HepG2 (cell line): ENCODE measurements around the gene CMTM8. TPM values are rescaled to one million over a fixed set of nuclear protein-coding genes. Genes with fewer than 3 reads are reported as not detected.
A peak's percentile ranks its signal among the peaks of the same experiment; 100 is the strongest.

Experiments
- ARNT ChIP-seq: fragments of 450-650 bp; IDR thresholded peaks from 2 replicates; pipeline ENCODE4 v1.6.1; 2017
- CEBPG ChIP-seq: IDR thresholded peaks from 2 replicates; pipeline ENCODE4 v1.6.1; 2016
- FLYWCH1 ChIP-seq: sonication (generic); formaldehyde crosslinking; IDR thresholded peaks from 2 replicates; pipeline ENCODE4 v1.8.1; 2023; ENCODE audit warnings: mild to moderate bottlenecking, missing genetic modification reagents
- FOSL2 ChIP-seq: sonication (generic); formaldehyde crosslinking; IDR thresholded peaks from 2 replicates; pipeline ENCODE4 v1.4.0; 2020; ENCODE audit warnings: missing genetic modification reagents
- FOXO1 ChIP-seq: sonication (generic); formaldehyde crosslinking; IDR thresholded peaks from 2 replicates; pipeline ENCODE4 v1.4.0; 2020; ENCODE audit warnings: missing genetic modification reagents
- IRX3 ChIP-seq: sonication (generic); formaldehyde crosslinking; IDR thresholded peaks from 2 replicates; pipeline ENCODE4 v1.8.1; 2023; ENCODE audit warnings: mild to moderate bottlenecking, low read depth, missing genetic modification reagents, borderline replicate concordance
- KDM6A ChIP-seq: IDR thresholded peaks from 2 replicates; pipeline ENCODE4 v1.6.1; 2016; ENCODE audit warnings: low read depth
- MED8 ChIP-seq: sonication (generic); formaldehyde crosslinking; IDR thresholded peaks from 2 replicates; pipeline ENCODE4 v1.8.1; 2023; ENCODE audit warnings: mild to moderate bottlenecking, missing genetic modification reagents; ENCODE audit not compliant: insufficient replicate concordance
- NFRKB ChIP-seq: fragments of 450-650 bp; IDR thresholded peaks from 2 replicates; pipeline ENCODE4 v1.6.1; 2017
- PHF21A ChIP-seq: sonication (generic); formaldehyde crosslinking; IDR thresholded peaks from 2 replicates; pipeline ENCODE4 v1.5.0; 2020; ENCODE audit warnings: mild to moderate bottlenecking, missing genetic modification reagents
- THYN1 ChIP-seq: sonication (generic); formaldehyde crosslinking; IDR thresholded peaks from 2 replicates; pipeline ENCODE4 v1.8.1; 2023; ENCODE audit warnings: low read depth, mild to moderate bottlenecking, moderate library complexity, missing genetic modification reagents, borderline replicate concordance
- ZNF24 ChIP-seq: fragments of 450-650 bp; IDR thresholded peaks from 2 replicates; pipeline ENCODE4 v1.6.1; 2017; ENCODE audit warnings: antibody characterized with exemption, mild to moderate bottlenecking
- ZNF34 ChIP-seq: sonication (generic); formaldehyde crosslinking; IDR thresholded peaks from 2 replicates; pipeline ENCODE4 v1.4.0; 2020; ENCODE audit warnings: mild to moderate bottlenecking, missing genetic modification reagents, borderline replicate concordance
- ZNF484 ChIP-seq: sonication (generic); formaldehyde crosslinking; IDR thresholded peaks from 2 replicates; pipeline ENCODE4 v1.5.1; 2020; ENCODE audit warnings: mild to moderate bottlenecking, low read depth, missing genetic modification reagents, borderline replicate concordance
- ZSCAN25 ChIP-seq: sonication (generic); formaldehyde crosslinking; IDR thresholded peaks from 2 replicates; pipeline ENCODE4 v1.8.0; 2022; ENCODE audit warnings: mild to moderate bottlenecking, missing genetic modification reagents
- polyA plus RNA-seq, 8 experiments: library from polyadenylated mRNA; depleted of rRNA in 3 of 8; stranded (reverse) in 7 of 8; unstranded in 1 of 8; fragments of >200 nt; fragmentation: Illumina TruSeq in 4 of 8; extraction: Trizol in 4 of 8; gene quantifications; 2 replicates each; pipeline versions ENCODE4 v1.2.1 to v1.2.3, GENCODE V29; 2011 to 2016; ENCODE audit warnings: low read depth in 4 of 8, missing spikeins in 1 of 8, mixed read lengths in 1 of 8; ENCODE audit not compliant: insufficient read depth in 1 of 8
- total RNA-seq, 5 experiments: library from RNA; depleted of rRNA; stranded (reverse); fragments of >200 nt; fragmentation: Illumina TruSeq; extraction: Trizol; gene quantifications; 2 replicates each; pipeline ENCODE4 v1.2.3, GENCODE V29; 2016; ENCODE audit warnings: low read depth in 1 of 5
- TF ChIP-seq, protein P1 (sequence below), 2 experiments: IDR thresholded peaks; 2 replicates each; pipeline ENCODE4 v1.6.1; 2011 to 2012; ENCODE audit warnings: low read length in 2 of 2, borderline replicate concordance in 1 of 2, low read depth in 1 of 2, mild to moderate bottlenecking in 1 of 2, moderate library complexity in 1 of 2
- TF ChIP-seq, protein P2 (sequence below): sonication (generic); formaldehyde crosslinking; IDR thresholded peaks from 2 replicates; pipeline ENCODE4 v1.4.0; 2020; ENCODE audit warnings: mild to moderate bottlenecking, missing genetic modification reagents
- TF ChIP-seq, protein P3 (sequence below): sonication (generic); formaldehyde crosslinking; IDR thresholded peaks from 2 replicates; pipeline ENCODE4 v1.5.1; 2020; ENCODE audit warnings: mild to moderate bottlenecking, missing genetic modification reagents, borderline replicate concordance

CMTM8 gene
- total and polyA plus RNA-seq, 2 of the 13 experiments (the other 11 are each of a cell fraction or from before 2014, with no cell fraction given), result 8.9 to 15.8 TPM

DNA sequence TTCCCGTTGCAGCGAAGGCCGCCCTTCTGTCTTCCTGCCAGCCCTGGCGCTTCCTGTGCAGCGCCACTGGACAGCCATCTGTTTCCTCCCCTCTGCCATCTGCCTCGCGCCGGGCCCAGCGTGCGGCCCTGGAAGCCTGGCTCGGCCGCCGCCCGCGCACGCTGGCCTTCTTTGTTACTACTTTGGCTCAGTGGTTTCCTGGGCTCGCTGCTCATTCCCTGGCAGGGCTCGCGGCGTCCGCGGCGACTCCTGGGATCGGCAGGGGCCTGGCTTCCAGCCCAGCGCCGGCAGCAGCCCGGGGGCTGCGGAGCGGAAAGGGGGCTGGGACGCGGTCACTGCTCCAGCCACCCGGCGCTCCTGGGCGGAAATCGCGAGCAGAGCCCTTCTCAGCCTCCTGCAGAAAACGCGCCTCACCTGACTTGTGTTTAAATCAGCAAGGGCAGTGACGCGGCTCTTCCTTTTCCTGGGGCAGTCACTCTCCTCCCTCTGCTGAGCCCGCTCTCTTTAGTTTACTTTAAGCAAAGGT is 163.1 kb downstream of the CMTM8 start (continued):
- TF ChIP-seq, protein P1, sequence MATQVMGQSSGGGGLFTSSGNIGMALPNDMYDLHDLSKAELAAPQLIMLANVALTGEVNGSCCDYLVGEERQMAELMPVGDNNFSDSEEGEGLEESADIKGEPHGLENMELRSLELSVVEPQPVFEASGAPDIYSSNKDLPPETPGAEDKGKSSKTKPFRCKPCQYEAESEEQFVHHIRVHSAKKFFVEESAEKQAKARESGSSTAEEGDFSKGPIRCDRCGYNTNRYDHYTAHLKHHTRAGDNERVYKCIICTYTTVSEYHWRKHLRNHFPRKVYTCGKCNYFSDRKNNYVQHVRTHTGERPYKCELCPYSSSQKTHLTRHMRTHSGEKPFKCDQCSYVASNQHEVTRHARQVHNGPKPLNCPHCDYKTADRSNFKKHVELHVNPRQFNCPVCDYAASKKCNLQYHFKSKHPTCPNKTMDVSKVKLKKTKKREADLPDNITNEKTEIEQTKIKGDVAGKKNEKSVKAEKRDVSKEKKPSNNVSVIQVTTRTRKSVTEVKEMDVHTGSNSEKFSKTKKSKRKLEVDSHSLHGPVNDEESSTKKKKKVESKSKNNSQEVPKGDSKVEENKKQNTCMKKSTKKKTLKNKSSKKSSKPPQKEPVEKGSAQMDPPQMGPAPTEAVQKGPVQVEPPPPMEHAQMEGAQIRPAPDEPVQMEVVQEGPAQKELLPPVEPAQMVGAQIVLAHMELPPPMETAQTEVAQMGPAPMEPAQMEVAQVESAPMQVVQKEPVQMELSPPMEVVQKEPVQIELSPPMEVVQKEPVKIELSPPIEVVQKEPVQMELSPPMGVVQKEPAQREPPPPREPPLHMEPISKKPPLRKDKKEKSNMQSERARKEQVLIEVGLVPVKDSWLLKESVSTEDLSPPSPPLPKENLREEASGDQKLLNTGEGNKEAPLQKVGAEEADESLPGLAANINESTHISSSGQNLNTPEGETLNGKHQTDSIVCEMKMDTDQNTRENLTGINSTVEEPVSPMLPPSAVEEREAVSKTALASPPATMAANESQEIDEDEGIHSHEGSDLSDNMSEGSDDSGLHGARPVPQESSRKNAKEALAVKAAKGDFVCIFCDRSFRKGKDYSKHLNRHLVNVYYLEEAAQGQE (IDR thresholded peaks at IDR 0.05; ENCODE audit: borderline replicate concordance in 1 of 2, low read depth in 1 of 2, low read length in 2 of 2), result peak in 1 of 2 experiments; percentile 14; a peak in 1 of 4 replicates
- TF ChIP-seq, protein P2, sequence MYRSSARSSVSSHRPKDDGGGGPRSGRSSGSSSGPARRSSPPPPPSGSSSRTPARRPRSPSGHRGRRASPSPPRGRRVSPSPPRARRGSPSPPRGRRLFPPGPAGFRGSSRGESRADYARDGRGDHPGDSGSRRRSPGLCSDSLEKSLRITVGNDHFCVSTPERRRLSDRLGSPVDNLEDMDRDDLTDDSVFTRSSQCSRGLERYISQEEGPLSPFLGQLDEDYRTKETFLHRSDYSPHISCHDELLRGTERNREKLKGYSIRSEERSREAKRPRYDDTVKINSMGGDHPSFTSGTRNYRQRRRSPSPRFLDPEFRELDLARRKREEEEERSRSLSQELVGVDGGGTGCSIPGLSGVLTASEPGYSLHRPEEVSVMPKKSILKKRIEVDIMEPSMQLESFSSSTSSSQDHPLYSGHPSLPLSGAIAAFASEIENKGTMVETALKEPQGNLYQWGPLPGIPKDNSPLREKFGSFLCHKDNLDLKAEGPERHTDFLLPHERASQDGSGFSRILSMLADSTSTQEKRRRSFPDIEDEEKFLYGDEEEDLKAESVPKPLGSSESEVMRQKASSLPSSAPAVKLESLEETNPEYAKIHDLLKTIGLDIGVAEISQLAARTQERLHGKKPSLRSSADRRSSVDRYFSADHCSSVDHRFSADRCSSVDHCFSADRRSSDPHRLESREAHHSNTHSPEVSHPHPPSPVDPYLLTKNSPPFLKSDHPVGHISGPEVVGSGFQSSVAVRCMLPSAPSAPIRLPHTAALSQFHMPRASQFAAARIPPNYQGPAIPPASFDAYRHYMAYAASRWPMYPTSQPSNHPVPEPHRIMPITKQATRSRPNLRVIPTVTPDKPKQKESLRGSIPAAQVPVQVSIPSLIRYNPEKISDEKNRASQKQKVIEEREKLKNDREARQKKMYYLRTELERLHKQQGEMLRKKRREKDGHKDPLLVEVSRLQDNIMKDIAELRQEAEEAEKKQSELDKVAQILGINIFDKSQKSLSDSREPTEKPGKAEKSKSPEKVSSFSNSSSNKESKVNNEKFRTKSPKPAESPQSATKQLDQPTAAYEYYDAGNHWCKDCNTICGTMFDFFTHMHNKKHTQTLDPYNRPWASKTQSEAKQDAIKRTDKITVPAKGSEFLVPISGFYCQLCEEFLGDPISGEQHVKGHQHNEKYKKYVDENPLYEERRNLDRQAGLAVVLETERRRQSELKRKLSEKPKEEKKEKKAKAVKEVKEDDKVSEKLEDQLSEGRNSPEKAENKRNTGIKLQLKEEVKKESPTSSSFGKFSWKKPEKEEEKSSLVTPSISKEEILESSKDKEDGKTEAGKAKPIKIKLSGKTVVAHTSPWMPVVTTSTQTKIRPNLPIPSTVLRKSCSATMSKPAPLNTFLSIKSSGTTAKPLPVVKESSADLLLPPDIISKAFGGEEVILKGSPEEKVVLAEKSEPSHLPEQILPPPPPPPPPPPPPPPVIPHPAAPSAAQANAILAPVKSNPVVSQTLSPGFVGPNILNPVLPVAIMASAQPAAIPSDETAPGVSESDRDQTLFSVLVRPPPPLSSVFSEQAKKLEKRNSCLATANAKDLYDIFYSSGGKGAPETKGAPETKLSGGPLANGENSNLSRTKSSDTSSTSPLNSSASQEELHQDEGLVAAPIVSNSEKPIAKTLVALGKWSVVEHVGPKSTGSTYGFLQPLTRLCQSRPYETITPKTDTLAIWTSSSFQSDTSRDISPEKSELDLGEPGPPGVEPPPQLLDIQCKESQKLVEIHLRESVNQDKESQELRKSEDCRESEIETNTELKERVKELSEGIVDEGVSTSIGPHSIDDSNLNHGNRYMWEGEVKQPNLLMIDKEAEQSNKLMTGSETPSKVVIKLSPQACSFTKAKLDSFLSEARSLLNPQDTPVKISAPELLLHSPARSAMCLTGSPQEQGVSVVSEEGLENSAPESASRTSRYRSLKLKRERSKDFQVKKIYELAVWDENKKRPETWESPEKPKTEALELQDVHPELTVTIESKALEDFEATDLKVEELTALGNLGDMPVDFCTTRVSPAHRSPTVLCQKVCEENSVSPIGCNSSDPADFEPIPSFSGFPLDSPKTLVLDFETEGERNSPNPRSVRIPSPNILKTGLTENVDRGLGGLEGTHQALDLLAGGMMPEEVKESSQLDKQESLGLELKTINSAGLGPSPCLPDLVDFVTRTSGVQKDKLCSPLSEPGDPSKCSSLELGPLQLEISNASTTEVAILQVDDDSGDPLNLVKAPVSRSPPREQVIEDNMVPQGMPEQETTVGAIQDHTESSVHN (CRISPR knock-in tag), result no peak
- TF ChIP-seq THYN1 (CRISPR knock-in tag) (no peak), MED8 (CRISPR knock-in tag) (peak; percentile 21), IRX3 (peak; percentile 59), FOSL2 (CRISPR knock-in tag) (no peak), PHF21A (CRISPR knock-in tag) (peak; percentile 87), ZNF34 (CRISPR knock-in tag) (0 out of 2 replicates have a peak, but pooled peaks have one; percentile 85), FLYWCH1 (CRISPR knock-in tag) (no peak), ZNF484 (no peak), CEBPG (CRISPR knock-in tag) (no peak), ZNF24 (no peak), ZSCAN25 (CRISPR knock-in tag) (0 out of 2 replicates have a peak, but pooled peaks have one; percentile 56), FOXO1 (CRISPR knock-in tag) (no peak), KDM6A (no peak), NFRKB (no peak), ARNT (no peak)
- TF ChIP-seq, protein P3, sequence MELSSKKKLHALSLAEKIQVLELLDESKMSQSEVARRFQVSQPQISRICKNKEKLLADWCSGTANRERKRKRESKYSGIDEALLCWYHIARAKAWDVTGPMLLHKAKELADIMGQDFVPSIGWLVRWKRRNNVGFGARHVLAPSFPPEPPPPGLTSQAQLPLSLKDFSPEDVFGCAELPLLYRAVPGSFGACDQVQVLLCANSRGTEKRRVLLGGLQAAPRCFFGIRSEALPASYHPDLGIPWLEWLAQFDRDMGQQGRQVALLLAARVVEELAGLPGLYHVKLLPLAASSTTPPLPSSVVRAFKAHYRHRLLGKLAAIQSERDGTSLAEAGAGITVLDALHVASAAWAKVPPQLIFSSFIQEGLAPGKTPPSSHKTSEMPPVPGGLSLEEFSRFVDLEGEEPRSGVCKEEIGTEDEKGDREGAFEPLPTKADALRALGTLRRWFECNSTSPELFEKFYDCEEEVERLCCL (CRISPR knock-in tag), result no peak; the same call in 1 of the 2 replicates
